Nephron (organoid): Measurements from ENCODE around the gene PANK1.
"Not testable (repeated sequence)": the region's sequence is repeated elsewhere in the genome, so short reads cannot be mapped to it uniquely, and the experiment has no call there.

ENCODE experiments used
- H3K27ac Mint-ChIP-seq, 3 experiments: 2 replicates each; pipeline ENCODE4 v1.8.0; 2020; ENCODE audit warnings: mixed read lengths in 3 of 3, mild to moderate bottlenecking in 2 of 3, moderate library complexity in 1 of 3
- H3K27me3 Mint-ChIP-seq: 2 replicates; pipeline ENCODE4 v1.8.0; 2021; ENCODE audit warnings: low read depth, mild to moderate bottlenecking, moderate library complexity, mixed read lengths
- H3K36me3 Mint-ChIP-seq: 2 replicates; pipeline ENCODE4 v1.8.0; 2020; ENCODE audit warnings: low read depth, mixed read lengths
- H3K4me1 Mint-ChIP-seq: 2 replicates; pipeline ENCODE4 v1.8.0; 2020; ENCODE audit warnings: mixed read lengths
- H3K4me3 Mint-ChIP-seq, 3 experiments: 2 replicates each; pipeline ENCODE4 v1.8.0; 2020; ENCODE audit warnings: mild to moderate bottlenecking in 3 of 3, mixed read lengths in 3 of 3, moderate library complexity in 2 of 3
- H3K9me3 Mint-ChIP-seq: 2 replicates; pipeline ENCODE4 v1.8.0; 2020; ENCODE audit warnings: mixed read lengths
- TF ChIP-seq, protein P1 (sequence below), 3 experiments: fragments of 200-600 bp; sonication (generic); IDR thresholded peaks; one replicate each; pipeline ENCODE4 v1.5.0; 2021; ENCODE audit warnings: antibody characterized with exemption in 3 of 3; ENCODE audit not compliant: unreplicated experiment in 3 of 3

PANK1 gene

DNA sequence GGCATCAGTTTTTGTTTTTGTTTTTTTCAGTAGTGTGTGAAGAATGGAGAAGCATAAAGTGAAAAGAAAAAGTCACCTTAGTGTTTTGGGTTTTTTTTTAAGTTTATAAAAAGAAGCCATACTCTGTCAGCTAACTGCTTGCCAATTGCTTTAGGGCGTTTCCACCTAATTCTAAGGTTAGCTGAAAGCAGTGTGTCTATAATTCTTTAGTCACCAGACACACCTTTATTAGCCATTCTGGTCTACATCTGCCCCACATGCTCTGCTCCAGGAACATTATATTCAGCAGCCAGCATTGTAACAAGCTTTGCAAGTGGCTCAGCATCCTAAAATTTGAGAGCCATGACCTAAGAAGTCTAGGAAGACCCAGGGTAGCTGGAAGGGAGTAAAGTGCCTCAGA lies 95.5 kb downstream of the PANK1 start:
- Mint-ChIP-seq H3K4me1 (no peaks in the 10 kb centered on the region), H3K4me3 (no peak overlapping the region), H3K27ac (no peak overlapping the region), H3K27me3 (no peaks in the 10 kb centered on the region), H3K36me3 (no peaks in the 10 kb centered on the region), H3K9me3 (no peaks in the 10 kb centered on the region)
- TF ChIP-seq, protein P1, sequence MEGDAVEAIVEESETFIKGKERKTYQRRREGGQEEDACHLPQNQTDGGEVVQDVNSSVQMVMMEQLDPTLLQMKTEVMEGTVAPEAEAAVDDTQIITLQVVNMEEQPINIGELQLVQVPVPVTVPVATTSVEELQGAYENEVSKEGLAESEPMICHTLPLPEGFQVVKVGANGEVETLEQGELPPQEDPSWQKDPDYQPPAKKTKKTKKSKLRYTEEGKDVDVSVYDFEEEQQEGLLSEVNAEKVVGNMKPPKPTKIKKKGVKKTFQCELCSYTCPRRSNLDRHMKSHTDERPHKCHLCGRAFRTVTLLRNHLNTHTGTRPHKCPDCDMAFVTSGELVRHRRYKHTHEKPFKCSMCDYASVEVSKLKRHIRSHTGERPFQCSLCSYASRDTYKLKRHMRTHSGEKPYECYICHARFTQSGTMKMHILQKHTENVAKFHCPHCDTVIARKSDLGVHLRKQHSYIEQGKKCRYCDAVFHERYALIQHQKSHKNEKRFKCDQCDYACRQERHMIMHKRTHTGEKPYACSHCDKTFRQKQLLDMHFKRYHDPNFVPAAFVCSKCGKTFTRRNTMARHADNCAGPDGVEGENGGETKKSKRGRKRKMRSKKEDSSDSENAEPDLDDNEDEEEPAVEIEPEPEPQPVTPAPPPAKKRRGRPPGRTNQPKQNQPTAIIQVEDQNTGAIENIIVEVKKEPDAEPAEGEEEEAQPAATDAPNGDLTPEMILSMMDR (IDR thresholded peaks at IDR 0.05; ENCODE audit: unreplicated experiment in 3 of 3): no peak

DNA sequence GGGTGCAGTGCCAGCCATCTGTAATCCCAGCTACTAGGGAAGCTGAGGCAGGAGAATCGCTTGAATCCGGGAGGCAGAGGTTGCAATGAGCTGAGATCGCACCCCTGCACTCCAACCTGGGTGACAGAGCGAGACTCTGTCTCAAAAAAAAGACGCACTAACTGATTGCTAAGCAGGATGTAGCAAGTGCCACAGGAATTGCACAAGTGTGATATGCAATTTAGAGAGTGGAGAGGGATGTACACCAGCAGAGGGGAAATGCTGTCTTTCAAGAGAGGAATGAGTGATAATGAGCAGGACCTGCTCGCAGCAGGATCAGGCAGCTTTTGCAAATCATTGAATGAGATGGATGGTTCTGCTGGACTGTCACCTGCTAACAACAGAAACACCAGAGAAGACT lies 96.4 kb downstream of the PANK1 start:
- H3K27ac Mint-ChIP-seq: no peak overlapping the region
- H3K9me3 Mint-ChIP-seq: no peaks in the 10 kb centered on the region
- H3K36me3 Mint-ChIP-seq: no peaks in the 10 kb centered on the region
- TF ChIP-seq, protein P1 (IDR thresholded peaks at IDR 0.05; ENCODE audit: unreplicated experiment in 3 of 3): no peak
- H3K4me1 Mint-ChIP-seq: no peaks in the 10 kb centered on the region
- no peaks in the 10 kb centered on the region for H3K27me3 Mint-ChIP-seq
- H3K4me3 Mint-ChIP-seq: no peak overlapping the region

DNA sequence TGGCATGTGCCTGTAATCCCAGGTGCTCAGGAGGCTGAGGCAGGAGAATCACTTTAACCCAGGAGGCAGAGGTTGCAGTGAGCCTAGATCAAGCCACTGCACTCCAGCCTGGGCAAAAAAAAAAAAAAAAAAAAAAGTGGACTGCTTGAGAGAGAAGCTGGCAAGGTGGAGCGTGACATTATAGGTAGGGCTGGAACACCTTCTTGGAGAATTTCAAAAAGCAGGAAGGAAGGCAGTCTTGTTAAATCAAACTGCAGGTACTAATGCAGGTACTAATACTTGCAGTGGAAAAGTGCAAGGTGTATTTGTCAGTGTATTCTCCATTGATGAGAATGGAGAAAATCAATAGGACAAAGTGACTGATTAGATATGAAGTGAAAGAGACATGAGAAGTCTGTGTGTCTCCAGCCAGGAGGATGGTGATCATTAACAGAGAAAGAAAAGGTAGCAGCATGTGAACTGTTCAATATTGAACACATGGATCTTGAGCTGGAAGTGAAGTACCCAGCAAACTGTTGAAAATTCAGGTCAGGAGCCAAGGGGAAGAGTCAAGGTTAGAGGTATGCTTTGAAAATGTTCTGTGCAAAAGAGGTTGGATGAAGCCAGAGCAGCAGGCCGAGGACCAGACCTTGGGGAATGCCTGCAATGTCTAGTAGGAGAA lies 97.1 kb downstream of the PANK1 start:
- H3K27me3 Mint-ChIP-seq: no peaks in the 10 kb centered on the region
- TF ChIP-seq, protein P1 (IDR thresholded peaks at IDR 0.05; ENCODE audit: unreplicated experiment in 3 of 3): no peak
- H3K36me3 Mint-ChIP-seq: no peaks in the 10 kb centered on the region
- no peak overlapping the region for H3K4me3 Mint-ChIP-seq
- no peaks in the 10 kb centered on the region for H3K9me3 Mint-ChIP-seq
- no peaks in the 10 kb centered on the region for H3K4me1 Mint-ChIP-seq
- H3K27ac Mint-ChIP-seq: peak overlapping the region in 2 of 3 experiments; percentile 7 to 75

DNA sequence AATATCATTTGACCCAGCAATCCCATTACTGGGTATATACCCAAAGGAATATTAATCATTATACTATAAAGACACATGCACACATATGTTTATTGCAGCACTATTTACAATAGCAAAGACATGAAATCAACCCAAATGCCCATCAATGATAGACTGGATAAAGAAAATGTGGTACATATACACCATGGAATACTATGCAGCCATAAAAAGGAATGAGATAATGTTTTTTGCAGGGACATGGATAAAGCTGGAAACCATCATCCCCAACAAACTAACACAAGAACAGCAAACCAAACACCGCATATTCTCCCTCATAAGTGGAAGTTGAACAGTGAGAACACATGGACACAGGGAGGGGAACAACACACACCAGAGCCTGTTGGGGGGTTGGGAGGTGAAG lies 98.4 kb downstream of the PANK1 start:
- H3K36me3 Mint-ChIP-seq, H3K4me3 Mint-ChIP-seq, H3K27ac Mint-ChIP-seq, H3K9me3 Mint-ChIP-seq, H3K4me1 Mint-ChIP-seq, H3K27me3 Mint-ChIP-seq: not testable (repeated sequence)

DNA sequence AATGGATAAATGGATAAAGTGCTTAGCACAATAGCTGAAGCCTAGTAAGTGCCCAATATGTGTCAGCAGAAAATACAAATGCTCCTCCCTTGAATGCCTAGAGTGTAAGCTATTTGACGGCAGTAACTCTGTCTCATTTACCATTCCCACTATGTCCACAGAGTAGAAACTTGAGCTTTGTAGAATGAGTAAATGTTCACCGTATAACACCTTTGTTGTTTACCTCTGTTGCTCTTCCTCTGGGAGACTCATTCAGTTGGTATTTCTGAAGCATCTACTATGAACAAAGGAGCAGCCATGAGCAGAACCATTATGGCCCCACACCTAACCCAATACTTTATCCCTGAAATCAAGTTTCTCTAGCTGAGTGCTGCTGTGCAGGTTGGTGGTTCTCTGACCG lies 101.2 kb downstream of the PANK1 start:
- peaks cover 12% of the 10 kb centered on the region for H3K27me3 Mint-ChIP-seq
- no peak overlapping the region for H3K4me3 Mint-ChIP-seq
- no peak overlapping the region for H3K27ac Mint-ChIP-seq
- H3K36me3 Mint-ChIP-seq: no peaks in the 10 kb centered on the region
- TF ChIP-seq, protein P1 (IDR thresholded peaks at IDR 0.05; ENCODE audit: unreplicated experiment in 3 of 3): no peak
- no peaks in the 10 kb centered on the region for H3K9me3 Mint-ChIP-seq
- H3K4me1 Mint-ChIP-seq: no peaks in the 10 kb centered on the region

DNA sequence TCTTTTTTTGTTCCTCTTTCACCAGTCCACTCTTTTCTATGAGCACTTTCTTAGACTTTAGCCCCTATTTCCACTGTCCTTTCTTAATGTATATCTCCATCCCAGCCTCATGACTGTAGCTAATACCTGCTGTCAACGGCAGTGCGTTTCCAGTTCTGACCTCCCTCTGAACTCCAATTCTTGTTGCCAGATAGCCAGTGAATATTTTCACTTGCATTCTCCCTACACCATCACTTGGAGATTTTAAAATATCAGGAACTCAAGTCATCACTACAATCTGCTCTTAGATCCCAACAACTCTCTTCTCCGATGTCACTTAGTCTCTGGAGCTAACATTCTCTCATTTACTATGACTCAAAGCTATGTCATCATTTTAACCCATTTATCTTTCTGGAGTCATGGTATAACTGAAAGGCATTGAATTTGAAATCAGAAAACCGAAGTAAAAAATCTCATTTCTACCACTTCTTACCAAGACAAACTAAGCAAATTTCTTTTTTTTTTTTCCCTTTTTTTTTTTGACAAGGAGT lies 104.6 kb downstream of the PANK1 start:
- Mint-ChIP-seq H3K4me1 (no peaks in the 10 kb centered on the region), H3K4me3 (no peak overlapping the region), H3K27me3 (peaks cover 31% of the 10 kb centered on the region), H3K27ac (no peak overlapping the region), H3K36me3 (no peaks in the 10 kb centered on the region), H3K9me3 (no peaks in the 10 kb centered on the region)
- TF ChIP-seq, protein P1 (IDR thresholded peaks at IDR 0.05; ENCODE audit: unreplicated experiment in 3 of 3): no peak
